DND-41 (cell line): ENCODE data around the gene ABCB11.

Source experiments
- ATAC-seq: fragments of 200-7000 bp; cut with Tn5 transposase; 3 replicates; pipeline ENCODE4 v1.9.1; 2021; ENCODE audit warnings: low read depth; ENCODE audit not compliant: insufficient read depth
- DNase-seq: peaks from one replicate; pipeline ENCODE4 v3.0.0-alpha.2; 2020
- H2AFZ ChIP-seq: 2 replicates; pipeline ENCODE4 v1.6.0; 2012; ENCODE audit warnings: low read depth, low read length
- H3K27ac ChIP-seq: 2 replicates; pipeline ENCODE4 v1.5.1; 2012; ENCODE audit warnings: low read length, inconsistent platforms
- H3K27me3 ChIP-seq: fragments of 200-600 bp; sonication (generic); 2 replicates; pipeline ENCODE4 v1.6.0; 2012; ENCODE audit warnings: low read length, mild to moderate bottlenecking, inconsistent platforms; ENCODE audit not compliant: insufficient read depth, poor library complexity
- H3K36me3 ChIP-seq: 2 replicates; pipeline ENCODE4 v1.5.1; 2012; ENCODE audit warnings: low read length, inconsistent platforms; ENCODE audit not compliant: insufficient read depth
- H3K4me1 ChIP-seq: 2 replicates; pipeline ENCODE4 v1.5.1; 2012; ENCODE audit warnings: mild to moderate bottlenecking, low read length; ENCODE audit not compliant: insufficient read depth
- H3K4me2 ChIP-seq: 2 replicates; pipeline ENCODE4 v1.6.0; 2012; ENCODE audit warnings: mild to moderate bottlenecking, moderate library complexity, low read length, inconsistent platforms; ENCODE audit not compliant: insufficient read depth
- H3K4me3 ChIP-seq, 2 experiments: fragments of 200-600 bp in 1 of 2; shearing (Covaris generic) in 1 of 2; 2 replicates each; pipeline ENCODE4 v1.5.1; 2012 to 2016; ENCODE audit warnings: inconsistent platforms in 2 of 2, low read length in 2 of 2, mild to moderate bottlenecking in 2 of 2, low read depth in 1 of 2, moderate library complexity in 1 of 2
- H3K79me2 ChIP-seq: 2 replicates; pipeline ENCODE4 v1.6.0; 2012; ENCODE audit warnings: low read length, inconsistent platforms; ENCODE audit not compliant: insufficient read depth
- H3K9ac ChIP-seq: 2 replicates; pipeline ENCODE4 v1.6.0; 2012; ENCODE audit warnings: low read depth, mild to moderate bottlenecking, inconsistent platforms, low read length, moderate library complexity
- H3K9me3 ChIP-seq: 2 replicates; pipeline ENCODE4 v1.5.1; 2012; ENCODE audit warnings: low read length, moderate library complexity, mild to moderate bottlenecking, inconsistent platforms; ENCODE audit not compliant: insufficient read depth, severe bottlenecking
- H4K20me1 ChIP-seq: 2 replicates; pipeline ENCODE4 v1.6.0; 2012; ENCODE audit warnings: low read length; ENCODE audit not compliant: insufficient read depth
- CTCF ChIP-seq: IDR thresholded peaks from 2 replicates; pipeline ENCODE4 v1.5.1; 2012; ENCODE audit warnings: borderline replicate concordance, low read length, moderate library complexity, mild to moderate bottlenecking; ENCODE audit not compliant: poor library complexity, severe bottlenecking; ENCODE audit errors: extremely low read depth
- EZH2 ChIP-seq: IDR thresholded peaks from 3 replicates; pipeline ENCODE4 v1.6.1; 2012; ENCODE audit warnings: borderline replicate concordance, low read depth, mild to moderate bottlenecking, moderate library complexity, low read length, inconsistent platforms; ENCODE audit not compliant: severe bottlenecking

Gene ABCB11

GRCh38 chr2:169009865-169010579 lies 21.1 kb downstream of the ABCB11 start:
- Histone ChIP-seq H3K4me3 (no peak overlapping the region), H4K20me1 (no peaks in the 10 kb centered on the region), H3K27me3 (no peaks in the 10 kb centered on the region), H3K4me2 (no peak overlapping the region), H2AFZ (no peak overlapping the region), H3K9ac (no peak overlapping the region), H3K79me2 (no peaks in the 10 kb centered on the region), H3K4me1 (no peaks in the 10 kb centered on the region), H3K9me3 (no peaks in the 10 kb centered on the region), H3K27ac (no peak overlapping the region), H3K36me3 (no peaks in the 10 kb centered on the region)
- no peak for DNase-seq
- no peak for ATAC-seq
- TF ChIP-seq CTCF = no peak
- no peak for TF ChIP-seq EZH2

GRCh38 chr2:169007941-169008340 lies 23.2 kb downstream of the ABCB11 start:
- Histone ChIP-seq H3K36me3 (no peaks in the 10 kb centered on the region), H3K9me3 (no peaks in the 10 kb centered on the region), H3K27me3 (no peaks in the 10 kb centered on the region), H3K4me2 (no peak overlapping the region), H4K20me1 (no peaks in the 10 kb centered on the region), H2AFZ (no peak overlapping the region), H3K9ac (no peak overlapping the region), H3K79me2 (no peaks in the 10 kb centered on the region), H3K4me3 (no peak overlapping the region), H3K27ac (no peak overlapping the region), H3K4me1 (no peaks in the 10 kb centered on the region)
- no peak for DNase-seq
- ATAC-seq = no peak
- no peak for TF ChIP-seq EZH2
- no peak for TF ChIP-seq CTCF

GRCh38 chr2:169007356-169007755 lies 23.8 kb downstream of the ABCB11 start:
- no peaks in the 10 kb centered on the region for H3K9me3 ChIP-seq
- no peaks in the 10 kb centered on the region for H3K79me2 ChIP-seq
- H3K4me3 ChIP-seq = no peak overlapping the region
- H3K9ac ChIP-seq = no peak overlapping the region
- H3K27ac ChIP-seq = no peak overlapping the region
- TF ChIP-seq CTCF = no peak
- no peak for TF ChIP-seq EZH2
- no peaks in the 10 kb centered on the region for H4K20me1 ChIP-seq
- DNase-seq = no peak
- no peaks in the 10 kb centered on the region for H3K27me3 ChIP-seq
- ATAC-seq = no peak
- H3K36me3 ChIP-seq = no peaks in the 10 kb centered on the region
- H2AFZ ChIP-seq = no peak overlapping the region
- H3K4me1 ChIP-seq = no peaks in the 10 kb centered on the region
- H3K4me2 ChIP-seq = no peak overlapping the region
